Measurements from ENCODE around the gene CPN2.

CPN2 gene

GRCh38 chr3:194382892-194383223 lies 31.7 kb upstream of the CPN2 start:
- no peak overlapping the region for H3K4me3 ChIP-seq (ENCODE audit: low read depth, low read length)

GRCh38 chr3:194382196-194382891 lies 31.2 kb upstream of the CPN2 start:
- DNase-seq (ENCODE audit: low read depth): no peak
- no peak overlapping the region for H3K4me3 ChIP-seq (ENCODE audit: low read depth, low read length)

More at GRCh38 chr3:194382892-194383223, 31.7 kb upstream of the CPN2 start:
- no peak for DNase-seq (ENCODE audit: low read depth)

GRCh38 chr3:194381460-194381875 lies 30.3 kb upstream of the CPN2 start:
- DNase-seq (ENCODE audit: low read depth): no peak
- H3K4me3 ChIP-seq (ENCODE audit: low read depth, low read length): no peak overlapping the region

- no peak for DNase-seq (ENCODE audit: low read depth)
- H3K4me3 ChIP-seq (ENCODE audit: low read depth, low read length): no peak overlapping the region
Measured at GRCh38 chr3:194380326-194380725, 29.2 kb upstream of the CPN2 start.

GRCh38 chr3:194379651-194380050 lies 28.5 kb upstream of the CPN2 start:
- DNase-seq (ENCODE audit: low read depth): no peak
- no peak overlapping the region for H3K4me3 ChIP-seq (ENCODE audit: low read depth, low read length)

GRCh38 chr3:194379231-194379630 lies 28.1 kb upstream of the CPN2 start:
- no peak overlapping the region for H3K4me3 ChIP-seq (ENCODE audit: low read depth, low read length)
- no peak for DNase-seq (ENCODE audit: low read depth)

GRCh38 chr3:194377708-194378107 lies 26.6 kb upstream of the CPN2 start:
- H3K4me3 ChIP-seq (ENCODE audit: low read depth, low read length): no peak overlapping the region
- DNase-seq (ENCODE audit: low read depth): no peak

- DNase-seq (ENCODE audit: low read depth): no peak
- H3K4me3 ChIP-seq (ENCODE audit: low read depth, low read length): no peak overlapping the region
Measured at GRCh38 chr3:194376241-194376560, 25.1 kb upstream of the CPN2 start.

GRCh38 chr3:194375473-194376240 lies 24.5 kb upstream of the CPN2 start:
- DNase-seq (ENCODE audit: low read depth): no peak
- H3K4me3 ChIP-seq (ENCODE audit: low read depth, low read length): no peak overlapping the region

GRCh38 chr3:194374935-194375334 lies 23.8 kb upstream of the CPN2 start:
- no peak overlapping the region for H3K4me3 ChIP-seq (ENCODE audit: low read depth, low read length)
- no peak for DNase-seq (ENCODE audit: low read depth)

- DNase-seq (ENCODE audit: low read depth): no peak
- no peak overlapping the region for H3K4me3 ChIP-seq (ENCODE audit: low read depth, low read length)
Measured at GRCh38 chr3:194373899-194374298, 22.8 kb upstream of the CPN2 start.

- no peak overlapping the region for H3K4me3 ChIP-seq (ENCODE audit: low read depth, low read length)
- no peak for DNase-seq (ENCODE audit: low read depth)
Measured at GRCh38 chr3:194373028-194373427, 21.9 kb upstream of the CPN2 start.

GRCh38 chr3:194370753-194371152 lies 19.6 kb upstream of the CPN2 start:
- H3K4me3 ChIP-seq (ENCODE audit: low read depth, low read length): no peak overlapping the region
- no peak for DNase-seq (ENCODE audit: low read depth)

- DNase-seq (ENCODE audit: low read depth): no peak
- H3K4me3 ChIP-seq (ENCODE audit: low read depth, low read length): no peak within 1 kb of the TSS
Measured at GRCh38 chr3:194369522-194370279, 18.6 kb upstream of the CPN2 start, which contains the start of gene LRRC15. TSS of gene LRRC15 (minus strand) at chr3:194369743. CDS start at chr3:194361043, 8,700 bp downstream.

- DNase-seq (ENCODE audit: low read depth): no peak
- H3K4me3 ChIP-seq (ENCODE audit: low read depth, low read length): no peak overlapping the region
Measured at GRCh38 chr3:194368918-194369317, 17.8 kb upstream of the CPN2 start.

GRCh38 chr3:194367992-194368841 lies 17.1 kb upstream of the CPN2 start:
- DNase-seq (ENCODE audit: low read depth): no peak
- H3K4me3 ChIP-seq (ENCODE audit: low read depth, low read length): no peak overlapping the region

GRCh38 chr3:194365978-194366490 lies 14.9 kb upstream of the CPN2 start:
- no peak overlapping the region for H3K4me3 ChIP-seq (ENCODE audit: low read depth, low read length)
- no peak for DNase-seq (ENCODE audit: low read depth)

GRCh38 chr3:194365526-194365925 lies 14.4 kb upstream of the CPN2 start:
- no peak overlapping the region for H3K4me3 ChIP-seq (ENCODE audit: low read depth, low read length)
- no peak for DNase-seq (ENCODE audit: low read depth)

- DNase-seq (ENCODE audit: low read depth): no peak
- no peak overlapping the region for H3K4me3 ChIP-seq (ENCODE audit: low read depth, low read length)
Measured at GRCh38 chr3:194364652-194365434, 13.7 kb upstream of the CPN2 start.
